GM12878 (cell line): ENCODE measurements around the gene C8G. TPM values are rescaled to one million over a fixed set of nuclear protein-coding genes. Genes with fewer than 3 reads are reported as not detected.

Experiments
- CEBPB ChIP-seq, 2 experiments: fragments of 150-350 bp in 1 of 2; IDR thresholded peaks; 2 replicates each; pipeline ENCODE4 v1.6.1; 2012 to 2014; ENCODE audit warnings: low read depth in 2 of 2, low read length in 2 of 2, borderline replicate concordance in 1 of 2, inconsistent platforms in 1 of 2
- KLF5 ChIP-seq: fragments of 450-650 bp; IDR thresholded peaks from 2 replicates; pipeline ENCODE4 v1.6.1; 2014; ENCODE audit warnings: mild to moderate bottlenecking; ENCODE audit not compliant: partially characterized antibody
- LARP7 ChIP-seq: fragments of 450-650 bp; IDR thresholded peaks from 2 replicates; pipeline ENCODE4 v1.6.1; 2017; ENCODE audit warnings: mild to moderate bottlenecking
- MXI1 ChIP-seq: fragments of 150-350 bp; IDR thresholded peaks from 2 replicates; pipeline ENCODE4 v1.6.1; 2011; ENCODE audit warnings: low read depth, mild to moderate bottlenecking, inconsistent platforms, low read length, improper control_type of control experiment
- MYC ChIP-seq: IDR thresholded peaks from 2 replicates; pipeline ENCODE4 v1.6.1; 2011; ENCODE audit warnings: mild to moderate bottlenecking, low read length, moderate library complexity, inconsistent platforms; ENCODE audit not compliant: insufficient read depth, insufficient replicate concordance, insufficient read length, severe bottlenecking
- NBN ChIP-seq: fragments of 450-650 bp; IDR thresholded peaks from 2 replicates; pipeline ENCODE4 v1.6.1; 2016
- NFIC ChIP-seq: IDR thresholded peaks from 2 replicates; pipeline ENCODE4 v1.6.1; 2012; ENCODE audit warnings: low read depth, mild to moderate bottlenecking, inconsistent platforms, low read length, moderate library complexity
- NFXL1 ChIP-seq: fragments of 450-650 bp; IDR thresholded peaks from 2 replicates; pipeline ENCODE4 v1.6.1; 2017; ENCODE audit warnings: antibody characterized with exemption, mild to moderate bottlenecking, borderline replicate concordance
- PAX5 ChIP-seq: IDR thresholded peaks from 2 replicates; pipeline ENCODE4 v1.6.1; 2011; ENCODE audit warnings: low read depth, low read length, borderline replicate concordance
- POLR2A ChIP-seq: IDR thresholded peaks from 2 replicates; pipeline ENCODE4 v1.6.1; 2011; ENCODE audit warnings: low read depth, mild to moderate bottlenecking, low read length
- POLR2AphosphoS5 ChIP-seq: IDR thresholded peaks from 2 replicates; pipeline ENCODE4 v1.6.1; 2011; ENCODE audit warnings: mild to moderate bottlenecking, low read length, inconsistent platforms
- SMARCA5 ChIP-seq: fragments of 450-650 bp; IDR thresholded peaks from 2 replicates; pipeline ENCODE4 v1.6.1; 2017; ENCODE audit warnings: mild to moderate bottlenecking
- TCF12 ChIP-seq: IDR thresholded peaks from 2 replicates; pipeline ENCODE4 v1.6.1; 2011; ENCODE audit warnings: low read depth, mild to moderate bottlenecking, low read length
- YY1 ChIP-seq: IDR thresholded peaks from 2 replicates; pipeline ENCODE4 v1.6.1; 2011; ENCODE audit warnings: low read depth, mild to moderate bottlenecking, low read length
- polyA plus RNA-seq, 11 experiments: library from polyadenylated mRNA; depleted of rRNA in 4 of 11; unstranded in 6 of 11; stranded (reverse) in 5 of 11; fragments of >200 nt; fragmentation: Nextera tagmentation in 4 of 11; fragmentation: Illumina TruSeq in 1 of 11; extraction: Ambion mirVana in 4 of 11; extraction: Trizol in 1 of 11; gene quantifications; 1 replicate in 1 of 11; 2 replicates in 10 of 11; pipeline versions ENCODE4 v1.2.1 to v1.2.3, GENCODE V29; 2011 to 2016; ENCODE audit warnings: inconsistent platforms in 2 of 11, missing spikeins in 2 of 11, low read depth in 1 of 11
- total RNA-seq, 4 experiments: library from RNA; depleted of rRNA in 3 of 4; stranded (reverse); fragments of >200 nt in 3 of 4; fragmentation: Illumina TruSeq in 1 of 4; extraction: Trizol in 1 of 4; gene quantifications; 2 replicates each; pipeline versions ENCODE4 v1.2.1 to v1.2.3, GENCODE V29; 2013 to 2021
- TF ChIP-seq, protein P1 (sequence below): fragments of 450-650 bp; conservative IDR thresholded peaks from 2 replicates; pipeline ENCODE4 v1.6.1; 2017; ENCODE audit warnings: mild to moderate bottlenecking, moderate library complexity
- TF ChIP-seq, protein P2 (sequence below): fragments of 450-650 bp; formaldehyde crosslinking; IDR thresholded peaks from 2 replicates; pipeline ENCODE4 v1.4.0; 2020; ENCODE audit warnings: mild to moderate bottlenecking, moderate library complexity
- TF ChIP-seq, protein P3 (sequence below): fragments of 450-650 bp; IDR thresholded peaks from 2 replicates; pipeline ENCODE4 v1.6.1; 2016; ENCODE audit warnings: mild to moderate bottlenecking
- TF ChIP-seq, protein P4 (sequence below): IDR thresholded peaks from 2 replicates; pipeline ENCODE4 v1.6.1; 2012; ENCODE audit warnings: low read depth, low read length, improper control_type of control experiment

Gene C8G
- total and polyA plus RNA-seq, 10 of the 15 experiments (the other 5 are each of a cell fraction or from before 2014, with no cell fraction given) = 0.26 to 0.69 (median 0.50) TPM; not detected in 7

DNA sequence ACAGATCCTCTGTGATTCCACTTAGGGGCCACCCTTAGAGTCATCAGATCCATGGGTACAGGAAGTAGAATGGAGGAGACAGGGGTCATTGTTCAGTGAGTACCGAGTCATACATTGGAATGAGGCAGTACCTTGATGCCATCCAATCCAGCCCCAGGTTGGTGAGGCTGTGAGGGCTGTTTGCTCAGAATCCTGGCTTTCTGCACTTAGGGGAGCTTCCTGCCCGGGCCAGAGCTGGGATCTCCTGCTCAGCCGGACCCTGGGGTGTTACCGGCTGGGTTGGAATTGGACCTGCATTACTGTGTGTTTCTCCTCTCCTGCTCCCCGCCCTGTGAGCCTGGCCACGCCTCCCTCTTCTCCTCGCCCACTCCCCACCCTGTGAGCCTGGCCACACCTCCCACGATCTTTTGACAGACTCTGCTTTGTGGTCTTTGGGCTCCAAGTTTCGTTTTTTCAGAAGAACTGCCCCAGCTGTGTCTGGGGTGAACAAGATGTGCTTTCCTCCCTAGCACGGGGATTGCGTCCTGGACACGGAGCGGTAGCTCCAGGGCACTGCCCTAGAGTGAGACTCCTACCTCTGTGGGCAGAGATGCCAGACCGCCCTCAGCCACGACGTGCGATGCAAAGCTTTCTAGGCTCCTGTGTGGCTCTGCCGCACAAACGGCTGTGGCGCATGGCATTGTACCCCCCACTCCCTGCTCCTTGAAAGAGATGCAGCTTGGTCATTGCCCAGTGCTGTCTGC lies 43.4 kb upstream of the C8G start (continued):
- TF ChIP-seq, protein P1, sequence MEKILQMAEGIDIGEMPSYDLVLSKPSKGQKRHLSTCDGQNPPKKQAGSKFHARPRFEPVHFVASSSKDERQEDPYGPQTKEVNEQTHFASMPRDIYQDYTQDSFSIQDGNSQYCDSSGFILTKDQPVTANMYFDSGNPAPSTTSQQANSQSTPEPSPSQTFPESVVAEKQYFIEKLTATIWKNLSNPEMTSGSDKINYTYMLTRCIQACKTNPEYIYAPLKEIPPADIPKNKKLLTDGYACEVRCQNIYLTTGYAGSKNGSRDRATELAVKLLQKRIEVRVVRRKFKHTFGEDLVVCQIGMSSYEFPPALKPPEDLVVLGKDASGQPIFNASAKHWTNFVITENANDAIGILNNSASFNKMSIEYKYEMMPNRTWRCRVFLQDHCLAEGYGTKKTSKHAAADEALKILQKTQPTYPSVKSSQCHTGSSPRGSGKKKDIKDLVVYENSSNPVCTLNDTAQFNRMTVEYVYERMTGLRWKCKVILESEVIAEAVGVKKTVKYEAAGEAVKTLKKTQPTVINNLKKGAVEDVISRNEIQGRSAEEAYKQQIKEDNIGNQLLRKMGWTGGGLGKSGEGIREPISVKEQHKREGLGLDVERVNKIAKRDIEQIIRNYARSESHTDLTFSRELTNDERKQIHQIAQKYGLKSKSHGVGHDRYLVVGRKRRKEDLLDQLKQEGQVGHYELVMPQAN = 0 out of 2 replicates have a peak, but pooled peaks have one; percentile 32
- TF ChIP-seq POLR2AphosphoS5 (peak; percentile 95), YY1 (peak; percentile 13; the same call in 1 of the 2 replicates), POLR2A (peak; percentile 89), NBN (peak; percentile 88; the same call in 1 of the 2 replicates), CEBPB (IDR thresholded peaks at IDR 0.05; ENCODE audit: borderline replicate concordance in 1 of 2, low read depth in 2 of 2, low read length in 2 of 2) (no peak), NFIC (no peak), NFXL1 (no peak), MXI1 (peak; percentile 38; the same call in 1 of the 2 replicates), KLF5 (no peak), PAX5 (peak; percentile 72), TCF12 (peak; percentile 77), LARP7 (peak; percentile 78; the same call in 1 of the 2 replicates), MYC (peak; percentile 66), SMARCA5 (peak; percentile 96)
- TF ChIP-seq, protein P2, sequence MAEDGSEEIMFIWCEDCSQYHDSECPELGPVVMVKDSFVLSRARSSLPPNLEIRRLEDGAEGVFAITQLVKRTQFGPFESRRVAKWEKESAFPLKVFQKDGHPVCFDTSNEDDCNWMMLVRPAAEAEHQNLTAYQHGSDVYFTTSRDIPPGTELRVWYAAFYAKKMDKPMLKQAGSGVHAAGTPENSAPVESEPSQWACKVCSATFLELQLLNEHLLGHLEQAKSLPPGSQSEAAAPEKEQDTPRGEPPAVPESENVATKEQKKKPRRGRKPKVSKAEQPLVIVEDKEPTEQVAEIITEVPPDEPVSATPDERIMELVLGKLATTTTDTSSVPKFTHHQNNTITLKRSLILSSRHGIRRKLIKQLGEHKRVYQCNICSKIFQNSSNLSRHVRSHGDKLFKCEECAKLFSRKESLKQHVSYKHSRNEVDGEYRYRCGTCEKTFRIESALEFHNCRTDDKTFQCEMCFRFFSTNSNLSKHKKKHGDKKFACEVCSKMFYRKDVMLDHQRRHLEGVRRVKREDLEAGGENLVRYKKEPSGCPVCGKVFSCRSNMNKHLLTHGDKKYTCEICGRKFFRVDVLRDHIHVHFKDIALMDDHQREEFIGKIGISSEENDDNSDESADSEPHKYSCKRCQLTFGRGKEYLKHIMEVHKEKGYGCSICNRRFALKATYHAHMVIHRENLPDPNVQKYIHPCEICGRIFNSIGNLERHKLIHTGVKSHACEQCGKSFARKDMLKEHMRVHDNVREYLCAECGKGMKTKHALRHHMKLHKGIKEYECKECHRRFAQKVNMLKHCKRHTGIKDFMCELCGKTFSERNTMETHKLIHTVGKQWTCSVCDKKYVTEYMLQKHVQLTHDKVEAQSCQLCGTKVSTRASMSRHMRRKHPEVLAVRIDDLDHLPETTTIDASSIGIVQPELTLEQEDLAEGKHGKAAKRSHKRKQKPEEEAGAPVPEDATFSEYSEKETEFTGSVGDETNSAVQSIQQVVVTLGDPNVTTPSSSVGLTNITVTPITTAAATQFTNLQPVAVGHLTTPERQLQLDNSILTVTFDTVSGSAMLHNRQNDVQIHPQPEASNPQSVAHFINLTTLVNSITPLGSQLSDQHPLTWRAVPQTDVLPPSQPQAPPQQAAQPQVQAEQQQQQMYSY (CRISPR knock-in tag) = 0 out of 2 replicates have a peak, but pooled peaks have one; percentile 55
- TF ChIP-seq, protein P3, sequence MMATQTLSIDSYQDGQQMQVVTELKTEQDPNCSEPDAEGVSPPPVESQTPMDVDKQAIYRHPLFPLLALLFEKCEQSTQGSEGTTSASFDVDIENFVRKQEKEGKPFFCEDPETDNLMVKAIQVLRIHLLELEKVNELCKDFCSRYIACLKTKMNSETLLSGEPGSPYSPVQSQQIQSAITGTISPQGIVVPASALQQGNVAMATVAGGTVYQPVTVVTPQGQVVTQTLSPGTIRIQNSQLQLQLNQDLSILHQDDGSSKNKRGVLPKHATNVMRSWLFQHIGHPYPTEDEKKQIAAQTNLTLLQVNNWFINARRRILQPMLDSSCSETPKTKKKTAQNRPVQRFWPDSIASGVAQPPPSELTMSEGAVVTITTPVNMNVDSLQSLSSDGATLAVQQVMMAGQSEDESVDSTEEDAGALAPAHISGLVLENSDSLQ = peak; percentile 79
- TF ChIP-seq, protein P4, sequence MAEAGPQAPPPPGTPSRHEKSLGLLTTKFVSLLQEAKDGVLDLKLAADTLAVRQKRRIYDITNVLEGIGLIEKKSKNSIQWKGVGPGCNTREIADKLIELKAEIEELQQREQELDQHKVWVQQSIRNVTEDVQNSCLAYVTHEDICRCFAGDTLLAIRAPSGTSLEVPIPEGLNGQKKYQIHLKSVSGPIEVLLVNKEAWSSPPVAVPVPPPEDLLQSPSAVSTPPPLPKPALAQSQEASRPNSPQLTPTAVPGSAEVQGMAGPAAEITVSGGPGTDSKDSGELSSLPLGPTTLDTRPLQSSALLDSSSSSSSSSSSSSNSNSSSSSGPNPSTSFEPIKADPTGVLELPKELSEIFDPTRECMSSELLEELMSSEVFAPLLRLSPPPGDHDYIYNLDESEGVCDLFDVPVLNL = no peak
